Panc1 (cell line): Measurements from ENCODE around the gene PHKG1. TPM values are rescaled to one million over a fixed set of nuclear protein-coding genes. Genes with fewer than 3 reads are reported as not detected.

Experiments
- ATAC-seq: fragments of 200-7000 bp; cut with Tn5 transposase; 2 replicates; pipeline ENCODE4 v1.9.1; 2020; ENCODE audit warnings: mild to moderate bottlenecking, moderate library complexity
- BruUV-seq: library from RNA; stranded (reverse); fragments of 400-500 nt; replicated peaks from 2 replicates; lab custom pipeline; 2021; lab: Mats Ljungman, UMichigan
- CTCF ChIA-PET: fragments of 300-600 bp; sonication (Branson Sonifier 250); formaldehyde crosslinking; loops from one replicate; lab custom pipeline; 2022; ENCODE audit warnings: antibody characterized with exemption; lab: Charles Lee
- POLR2A ChIA-PET: fragments of 300-600 bp; sonication (Branson Sonifier 250); formaldehyde crosslinking; loops from one replicate; lab custom pipeline; 2022; ENCODE audit warnings: antibody characterized with exemption; lab: Charles Lee
- DNase-seq: peaks from one replicate; pipeline ENCODE4 v3.0.0-alpha.2; 2010; ENCODE audit warnings: low read depth, low spot score
- H3K27ac ChIP-seq: 2 replicates; pipeline ENCODE4 v1.5.1; 2011; ENCODE audit warnings: mild to moderate bottlenecking, low read length, inconsistent platforms
- H3K27me3 ChIP-seq: fragments of 200-500 bp; sonication (Bioruptor generic); 2 replicates; pipeline ENCODE4 v1.6.0; 2014; ENCODE audit warnings: low read length, inconsistent platforms; ENCODE audit not compliant: control insufficient read depth, insufficient read depth
- H3K36me3 ChIP-seq: fragments of 200-500 bp; sonication (Bioruptor generic); 2 replicates; pipeline ENCODE4 v1.5.1; 2014; ENCODE audit warnings: inconsistent platforms, mild to moderate bottlenecking, low read length, moderate library complexity; ENCODE audit not compliant: control insufficient read depth, insufficient read depth
- H3K4me1 ChIP-seq: 2 replicates; pipeline ENCODE4 v1.5.1; 2011; ENCODE audit warnings: inconsistent platforms, mild to moderate bottlenecking, low read length, moderate library complexity; ENCODE audit not compliant: control insufficient read depth, insufficient read depth
- H3K4me3 ChIP-seq, 2 experiments: 2 replicates each; pipeline ENCODE4 v1.5.1; 2011 to 2012; ENCODE audit warnings: low read depth in 2 of 2, low read length in 2 of 2, mild to moderate bottlenecking in 2 of 2, inconsistent platforms in 1 of 2, moderate library complexity in 1 of 2
- H3K9me3 ChIP-seq: fragments of 200-500 bp; sonication (Bioruptor generic); 2 replicates; pipeline ENCODE4 v1.5.1; 2014; ENCODE audit warnings: low read depth, mild to moderate bottlenecking, inconsistent platforms, low read length, moderate library complexity; ENCODE audit not compliant: control insufficient read depth, insufficient read depth
- CTCF ChIP-seq: fragments of 450-650 bp; IDR thresholded peaks from 2 replicates; pipeline ENCODE4 v1.5.1; 2017; ENCODE audit warnings: mild to moderate bottlenecking
- POLR2AphosphoS5 ChIP-seq: IDR thresholded peaks from 2 replicates; pipeline ENCODE4 v1.6.1; 2012; ENCODE audit warnings: mild to moderate bottlenecking, low read depth, low read length, moderate library complexity
- REST ChIP-seq, 2 experiments: IDR thresholded peaks; 2 replicates each; pipeline ENCODE4 v1.6.1; 2011 to 2012; ENCODE audit warnings: low read depth in 2 of 2, control low read depth in 1 of 2, low read length in 1 of 2, mild to moderate bottlenecking in 1 of 2, moderate library complexity in 1 of 2; ENCODE audit not compliant: insufficient read depth in 1 of 2
- SIN3A ChIP-seq: IDR thresholded peaks from 2 replicates; pipeline ENCODE4 v1.6.1; 2012; ENCODE audit warnings: low read depth, mild to moderate bottlenecking, low read length, moderate library complexity, borderline replicate concordance; ENCODE audit not compliant: insufficient read depth
- in situ Hi-C: cut with HindIII; loops from 2 replicates; pipeline ENCODE4 v1.10.0; 2016; ENCODE audit warnings: low sequenced_read_pairs, low pct_unique_long_range_greater_than_20kb
- intact Hi-C: fragments of 100-400 bp; cut with micrococcal nuclease; formaldehyde crosslinking; loops from one replicate; pipeline ENCODE4 v1.10.0; 2022; ENCODE audit not compliant: unreplicated experiment
- total RNA-seq: library from RNA; stranded (reverse); gene quantifications from one replicate; pipeline ENCODE4 v1.2.1, GENCODE V29; 2021; ENCODE audit not compliant: unreplicated experiment

PHKG1 gene
- total RNA-seq, 1 experiment from 2014 or later, result 0.67 TPM

DNA sequence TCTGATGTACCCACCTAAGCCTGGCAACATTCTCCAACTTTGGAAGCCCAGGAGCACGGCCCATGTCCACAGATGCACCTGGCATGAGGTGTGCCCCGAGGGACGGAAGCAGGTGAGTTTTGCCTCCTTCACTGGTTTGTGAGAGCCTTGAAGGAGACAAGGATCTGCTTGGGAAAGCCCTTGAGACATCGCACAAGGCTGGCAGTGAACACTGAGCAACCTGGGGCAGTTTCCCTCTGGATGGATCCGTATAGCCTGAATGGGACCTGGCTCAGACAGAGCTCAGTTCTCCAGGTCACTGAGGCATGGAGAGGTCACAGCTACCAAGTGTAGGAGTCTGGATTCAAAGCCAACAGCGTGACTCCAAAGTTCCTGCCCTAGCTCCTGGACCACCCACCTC is 32.2 kb upstream of the PHKG1 start:
- intact Hi-C loops, result no loop called here

GRCh38 chr7:56121440-56121839 is 28.7 kb upstream of the PHKG1 start:
- no peaks in the 10 kb centered on the region for H3K27me3 ChIP-seq
- H3K9me3 ChIP-seq, result no peaks in the 10 kb centered on the region
- ChIA-PET POLR2A (no interaction called here), CTCF (no interaction called here)
- no peak for ATAC-seq
- no peak for DNase-seq
- no peak overlapping the region for H3K27ac ChIP-seq
- no peaks in the 10 kb centered on the region for H3K4me1 ChIP-seq
- H3K36me3 ChIP-seq, result no peaks in the 10 kb centered on the region
- no peak overlapping the region for H3K4me3 ChIP-seq
- TF ChIP-seq POLR2AphosphoS5 (no peak), CTCF (no peak), REST (IDR thresholded peaks at IDR 0.05; ENCODE audit: insufficient read depth in 1 of 2, low read depth in 2 of 2, low read length in 1 of 2) (no peak)
- BruUV-seq, result no TSS peak
- intact Hi-C loops (no loop called here), in situ Hi-C loops (no loop called here)

More for the DNA sequence above, 32.2 kb upstream of the PHKG1 start:
- DNase-seq (no peak), ATAC-seq (0 out of 2 replicates have a peak, but pooled peaks have one; percentile 34)
- Histone ChIP-seq H3K9me3 (no peaks in the 10 kb centered on the region), H3K4me3 (no peak overlapping the region), H3K36me3 (no peaks in the 10 kb centered on the region), H3K27ac (no peak overlapping the region), H3K4me1 (no peaks in the 10 kb centered on the region), H3K27me3 (no peaks in the 10 kb centered on the region)
- no TSS peak for BruUV-seq
- in situ Hi-C loops, result no loop called here
- TF ChIP-seq REST (IDR thresholded peaks at IDR 0.05; ENCODE audit: insufficient read depth in 1 of 2, low read depth in 2 of 2, low read length in 1 of 2), result no peak
- TF ChIP-seq SIN3A, result no peak
- POLR2A ChIA-PET, result no interaction called here
- CTCF ChIA-PET, result no interaction called here
